HG02798 (cell line): ENCODE results near the gene SLC38A9.
A peak's percentile ranks its signal among the peaks of the same experiment; 100 is the strongest.
"Not testable (repeated sequence)": the region's sequence is repeated elsewhere in the genome, so short reads cannot be mapped to it uniquely, and the experiment has no call there.

ENCODE experiments used
- ATAC-seq: cut with Tn5 transposase; IDR thresholded peaks from one replicate; pipeline ENCODE4 v1.9.1; 2021; ENCODE audit warnings: mild to moderate bottlenecking; ENCODE audit not compliant: unreplicated experiment, poor library complexity

The SLC38A9 gene, protein sequence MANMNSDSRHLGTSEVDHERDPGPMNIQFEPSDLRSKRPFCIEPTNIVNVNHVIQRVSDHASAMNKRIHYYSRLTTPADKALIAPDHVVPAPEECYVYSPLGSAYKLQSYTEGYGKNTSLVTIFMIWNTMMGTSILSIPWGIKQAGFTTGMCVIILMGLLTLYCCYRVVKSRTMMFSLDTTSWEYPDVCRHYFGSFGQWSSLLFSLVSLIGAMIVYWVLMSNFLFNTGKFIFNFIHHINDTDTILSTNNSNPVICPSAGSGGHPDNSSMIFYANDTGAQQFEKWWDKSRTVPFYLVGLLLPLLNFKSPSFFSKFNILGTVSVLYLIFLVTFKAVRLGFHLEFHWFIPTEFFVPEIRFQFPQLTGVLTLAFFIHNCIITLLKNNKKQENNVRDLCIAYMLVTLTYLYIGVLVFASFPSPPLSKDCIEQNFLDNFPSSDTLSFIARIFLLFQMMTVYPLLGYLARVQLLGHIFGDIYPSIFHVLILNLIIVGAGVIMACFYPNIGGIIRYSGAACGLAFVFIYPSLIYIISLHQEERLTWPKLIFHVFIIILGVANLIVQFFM

DNA sequence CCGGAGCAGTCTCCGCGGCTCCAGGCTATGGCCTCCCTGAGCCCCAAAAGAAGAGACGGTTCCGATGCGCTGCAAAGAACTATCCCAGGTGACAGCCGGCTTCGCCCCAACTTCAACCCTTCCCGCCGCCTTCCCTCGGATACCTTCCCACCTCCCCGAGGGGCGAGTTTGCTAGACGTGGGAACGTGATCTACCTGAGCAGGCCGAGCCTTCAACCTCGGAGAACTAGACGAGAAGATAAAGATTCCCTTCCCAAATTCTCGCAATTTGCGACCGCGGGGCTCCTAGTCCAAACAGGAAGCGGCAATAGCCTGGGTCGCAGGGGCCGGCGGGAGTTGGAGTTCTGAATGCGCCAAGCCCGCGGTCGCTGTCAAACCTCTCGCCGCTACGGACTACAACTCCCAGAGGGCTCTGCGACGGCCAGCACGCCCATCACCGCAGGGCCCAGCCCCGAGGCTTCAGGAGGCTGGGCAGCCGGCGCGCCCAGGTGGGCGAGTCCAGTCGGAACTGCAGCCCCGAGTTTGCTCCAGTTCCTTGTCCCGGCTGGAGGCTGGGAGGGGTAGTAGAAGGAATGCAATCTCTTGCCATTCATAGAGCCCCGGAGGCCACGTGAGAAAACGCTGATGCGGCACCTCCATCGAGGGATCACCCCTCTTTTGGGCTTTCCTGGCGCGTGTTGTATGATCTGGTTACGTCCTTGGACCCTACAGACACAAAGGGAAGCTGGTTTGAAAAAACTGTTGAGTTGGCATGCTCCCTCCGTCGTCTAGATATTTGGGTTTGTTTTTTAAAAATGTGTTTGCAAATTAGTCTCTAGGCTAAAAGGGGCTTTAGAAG lies at the start of gene SLC38A9:
Gene SLC38A9 (minus strand): TSS at position 302 of the 837 bp plus-strand sequence. CDS start 14,366 bp downstream, outside the sequence.
- ATAC-seq: peak; percentile 100

DNA sequence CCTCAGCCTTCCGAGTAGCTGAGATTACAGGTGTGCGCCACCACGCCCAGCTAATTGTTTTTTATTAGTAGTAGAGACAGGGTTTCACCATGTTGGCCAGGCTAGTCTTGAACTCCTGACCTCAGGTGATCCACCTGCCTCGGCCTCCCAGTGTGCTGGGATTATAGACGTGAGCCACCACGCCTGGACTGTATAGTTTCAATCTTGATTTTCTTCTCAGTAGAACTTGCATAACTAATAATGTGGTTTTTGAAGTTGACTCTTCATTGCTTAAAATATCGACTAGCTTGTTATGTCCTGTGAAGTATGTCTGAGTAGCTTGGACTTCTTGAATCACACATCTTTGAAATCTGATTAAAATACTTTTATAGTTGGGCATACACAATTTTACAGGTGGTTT lies 49.6 kb upstream of the SLC38A9 start:
- not testable (repeated sequence) for ATAC-seq

DNA sequence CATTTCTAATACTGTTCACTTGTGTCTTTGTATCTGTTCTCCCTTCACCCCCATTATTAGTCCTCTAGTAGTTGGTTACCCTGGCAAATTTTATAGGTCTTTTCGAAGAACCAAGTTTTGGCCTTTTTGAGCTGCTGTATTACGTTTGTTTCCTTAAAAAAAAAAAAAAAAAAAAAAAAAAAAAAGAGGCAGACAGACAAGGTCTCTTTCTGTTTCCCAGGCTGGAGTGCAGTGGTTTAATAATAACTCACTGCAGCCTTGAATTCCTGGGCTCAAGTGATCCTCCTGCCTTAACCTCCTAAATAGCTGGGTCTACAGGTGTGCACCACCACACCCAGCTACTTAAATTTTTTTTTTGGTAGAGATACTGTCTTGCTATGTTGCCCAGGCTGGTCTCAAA lies 46.6 kb upstream of the SLC38A9 start:
- no peak for ATAC-seq

DNA sequence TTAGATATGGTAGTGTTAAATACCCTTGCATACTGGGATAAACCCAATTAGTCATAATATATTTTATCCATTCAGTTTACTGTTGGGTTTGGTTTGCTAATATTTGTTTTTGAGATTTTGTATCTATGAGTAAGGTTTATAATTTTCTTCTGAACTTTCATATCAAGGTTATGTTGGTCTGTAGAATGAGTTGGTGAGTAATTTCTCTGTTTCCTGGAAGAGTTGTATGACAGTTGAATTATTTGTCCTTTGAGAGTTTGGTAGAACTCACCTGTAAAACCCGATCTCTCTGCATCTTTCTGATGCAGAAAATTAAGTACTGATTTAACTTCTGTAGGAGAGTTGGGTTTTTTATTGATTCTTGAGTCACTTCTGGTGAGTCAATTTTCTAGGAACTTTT lies 46.1 kb upstream of the SLC38A9 start:
- no peak for ATAC-seq

DNA sequence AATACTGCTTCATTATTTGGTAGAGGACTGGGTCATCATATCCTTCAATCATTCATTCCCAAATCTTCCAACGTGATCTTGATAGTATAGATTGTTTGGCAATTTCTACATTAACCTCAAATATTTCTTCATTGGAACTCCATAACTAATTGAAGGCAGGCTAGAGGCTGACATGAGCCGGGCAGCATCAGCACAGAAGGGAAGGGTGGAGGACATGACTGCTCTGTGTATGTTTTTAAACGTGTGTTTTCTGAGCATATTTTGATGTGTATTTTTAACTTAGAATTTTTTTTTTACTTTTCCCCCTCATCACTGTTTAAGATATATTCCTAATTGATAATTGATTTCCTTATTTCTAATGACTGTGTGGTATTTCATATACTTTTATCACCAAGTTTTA lies 38.4 kb upstream of the SLC38A9 start:
- ATAC-seq: no peak

DNA sequence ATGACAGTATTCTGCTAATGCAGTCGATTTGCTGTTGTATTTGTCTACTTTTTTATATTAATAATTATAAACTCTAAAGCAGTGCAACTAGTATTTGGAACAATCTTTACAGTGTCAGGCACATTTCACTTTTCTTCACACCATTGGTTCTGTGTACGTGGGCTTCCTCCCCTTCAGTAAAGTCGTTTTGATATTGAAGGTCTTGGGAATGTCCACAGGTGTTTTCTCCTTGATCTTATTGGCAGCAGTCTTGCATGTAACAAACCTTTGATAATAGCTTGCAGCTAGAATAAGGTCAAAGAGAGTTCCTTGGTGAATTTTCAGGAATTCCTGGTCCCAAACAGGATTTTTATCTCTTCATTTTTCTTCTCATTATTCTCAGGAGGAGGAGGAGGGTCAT lies 37.9 kb upstream of the SLC38A9 start:
- ATAC-seq: no peak

DNA sequence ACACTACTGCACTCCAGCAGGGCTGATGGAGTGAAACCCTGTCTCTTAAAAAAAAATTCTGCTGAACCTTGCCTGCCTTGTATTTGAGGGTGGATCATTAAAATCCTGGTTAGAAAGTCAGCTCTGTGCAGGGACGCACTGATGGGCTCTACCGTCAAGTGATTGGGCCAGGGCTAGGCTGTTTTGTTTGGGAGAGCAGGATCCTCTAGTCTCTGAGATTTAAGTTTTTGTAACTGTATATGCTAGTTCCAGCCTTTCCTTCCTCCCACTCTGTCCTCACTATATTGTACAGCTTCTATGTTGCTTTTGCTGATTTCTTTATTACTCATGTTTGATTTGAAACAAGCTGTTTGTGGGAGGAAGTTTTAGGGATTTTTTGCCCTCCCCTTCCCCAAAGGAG lies 37.3 kb upstream of the SLC38A9 start:
- no peak for ATAC-seq

DNA sequence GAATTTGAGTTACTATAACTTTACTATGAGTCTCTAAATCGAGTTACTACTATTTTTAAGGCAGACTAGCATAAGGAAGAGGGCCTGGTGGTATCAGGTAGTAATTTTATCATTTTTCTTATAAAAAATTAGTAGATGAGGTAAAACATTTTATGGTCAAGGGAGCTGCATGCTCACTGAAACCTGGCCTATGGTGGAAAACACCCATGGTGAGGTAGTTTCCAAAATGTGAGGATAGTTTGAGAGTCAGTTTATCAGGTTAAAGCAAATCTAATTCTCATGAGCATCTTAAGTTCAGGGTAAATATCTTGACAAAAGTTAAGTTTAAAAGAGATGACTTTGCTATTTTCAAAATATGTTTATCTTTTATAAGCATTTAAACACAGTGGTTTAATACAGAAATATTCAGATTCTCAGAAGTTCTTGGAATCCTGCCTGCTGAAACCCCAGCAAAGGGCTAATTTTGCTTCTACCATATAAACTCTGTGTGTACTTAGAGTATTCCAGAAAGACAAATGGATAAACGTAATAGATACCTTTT lies 35.7 kb upstream of the SLC38A9 start:
- ATAC-seq: no peak

DNA sequence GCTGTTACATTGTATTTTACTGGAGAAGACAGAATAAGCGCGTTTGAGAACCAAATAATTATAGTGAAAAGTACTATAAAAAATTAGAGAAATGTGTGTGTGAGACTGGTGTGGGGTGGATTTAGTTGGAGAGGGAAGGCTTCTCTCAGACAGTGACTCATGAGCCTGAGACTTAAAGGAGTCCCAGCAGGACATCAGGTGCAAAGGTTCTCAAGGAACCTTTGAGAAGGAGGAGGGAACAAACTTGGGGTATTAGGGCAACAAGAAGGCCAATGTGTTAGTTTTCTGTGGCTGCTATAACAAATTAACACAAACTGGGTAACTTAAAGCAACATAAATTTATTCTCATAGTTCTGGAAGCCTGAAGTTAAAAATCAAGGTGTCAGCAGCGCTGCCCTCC lies 30.7 kb upstream of the SLC38A9 start:
- ATAC-seq: no peak

DNA sequence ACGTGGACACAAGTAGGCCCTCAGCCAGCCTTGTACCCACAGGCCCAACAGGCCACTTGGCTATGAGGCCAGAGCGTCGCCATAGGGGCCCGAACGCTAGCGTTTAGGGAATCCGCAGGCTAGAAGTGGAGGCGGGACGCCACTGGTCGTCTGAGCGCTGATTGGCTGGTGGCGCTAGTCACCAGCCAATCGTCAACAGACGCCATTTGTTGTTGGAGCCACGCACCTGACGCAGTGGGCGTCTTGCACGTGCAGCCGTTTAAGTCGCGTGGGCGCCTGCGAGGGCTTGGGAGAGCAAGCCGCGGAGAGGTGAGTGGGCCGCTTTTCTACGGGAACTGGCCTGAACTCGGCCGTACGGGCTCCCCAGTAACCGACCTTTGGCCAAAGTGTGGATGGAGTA lies 25.7 kb upstream of the SLC38A9 start, which contains the start of gene DDX4:
Gene DDX4 (plus strand): TSS at position 269 of the 400 bp plus-strand sequence. CDS start 903 bp downstream, outside the sequence.
- no peak for ATAC-seq

DNA sequence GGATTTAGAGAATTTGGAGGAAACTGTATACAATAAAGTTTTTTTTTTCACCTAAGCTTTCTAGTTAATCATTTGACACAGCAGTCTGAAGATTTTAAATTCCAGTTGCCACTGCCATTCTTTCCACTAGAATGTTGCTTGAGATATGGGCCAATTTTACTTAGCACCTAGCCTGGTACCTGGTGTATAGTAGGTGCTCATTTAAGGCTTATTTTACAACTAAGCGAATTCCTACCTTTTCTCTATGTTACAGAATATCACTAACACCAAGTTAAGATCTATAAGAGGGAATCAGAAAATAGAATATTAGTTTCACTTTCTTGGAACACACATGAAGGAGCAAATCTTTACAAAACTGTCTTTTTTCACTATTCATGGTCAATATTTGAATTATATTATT lies 22.5 kb upstream of the SLC38A9 start:
- no peak for ATAC-seq

DNA sequence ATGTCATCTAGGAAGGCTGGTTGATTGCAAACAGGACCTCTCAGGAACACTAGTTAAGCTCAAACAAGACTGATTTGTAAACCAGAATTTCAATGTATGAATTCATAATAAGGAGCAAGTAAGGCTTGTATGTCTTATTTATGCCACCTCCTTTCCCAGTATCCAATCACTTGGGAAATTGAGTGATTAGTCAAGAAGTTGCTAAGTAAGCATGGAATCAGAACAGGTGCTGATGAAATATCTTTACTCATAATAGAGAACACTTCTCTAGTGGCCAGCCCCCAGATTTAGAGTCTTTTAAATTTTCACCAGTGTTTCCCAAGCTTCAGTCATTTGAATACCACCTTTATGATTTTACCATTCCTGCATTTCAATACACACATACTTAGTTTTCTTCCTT lies 20.5 kb upstream of the SLC38A9 start:
- ATAC-seq: no peak

DNA sequence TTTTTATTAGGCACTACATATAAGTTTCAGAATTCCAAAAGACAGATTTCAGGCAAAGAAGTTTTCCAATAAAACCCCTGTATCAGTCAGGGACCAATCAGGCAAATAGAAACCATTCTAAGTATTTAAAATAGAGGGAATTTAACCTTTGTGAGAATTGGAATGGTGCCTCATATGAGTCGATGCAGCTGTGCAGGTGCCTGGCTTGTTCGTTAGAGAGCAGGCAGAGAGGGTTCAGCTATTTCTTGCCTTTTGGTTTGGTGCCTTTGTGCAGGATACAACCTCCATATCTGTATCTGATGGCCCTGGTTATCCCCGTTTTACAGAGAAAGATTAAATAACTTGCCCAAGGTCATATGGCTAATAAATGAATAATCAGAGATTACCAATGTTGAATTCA lies 19.7 kb upstream of the SLC38A9 start:
- ATAC-seq: no peak

DNA sequence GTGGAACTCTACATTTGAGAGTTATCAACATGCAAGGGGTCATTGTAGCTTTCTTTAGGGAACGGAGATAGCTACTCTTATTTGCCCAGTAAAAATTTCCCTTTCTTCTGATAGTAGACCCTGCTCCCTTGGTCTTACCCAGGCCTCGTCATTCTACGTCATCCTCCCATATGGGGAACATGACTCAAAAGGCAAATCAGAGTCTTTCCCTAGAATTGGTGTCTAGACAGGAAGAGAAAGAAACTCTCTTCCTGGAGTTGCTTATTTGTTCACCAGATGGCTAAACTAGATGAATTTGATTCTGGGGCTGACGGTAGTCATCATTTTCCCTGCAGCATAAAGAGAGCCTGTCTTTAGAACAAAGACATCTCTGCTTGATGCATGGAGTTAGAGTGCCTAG lies 12.2 kb upstream of the SLC38A9 start:
- no peak for ATAC-seq

DNA sequence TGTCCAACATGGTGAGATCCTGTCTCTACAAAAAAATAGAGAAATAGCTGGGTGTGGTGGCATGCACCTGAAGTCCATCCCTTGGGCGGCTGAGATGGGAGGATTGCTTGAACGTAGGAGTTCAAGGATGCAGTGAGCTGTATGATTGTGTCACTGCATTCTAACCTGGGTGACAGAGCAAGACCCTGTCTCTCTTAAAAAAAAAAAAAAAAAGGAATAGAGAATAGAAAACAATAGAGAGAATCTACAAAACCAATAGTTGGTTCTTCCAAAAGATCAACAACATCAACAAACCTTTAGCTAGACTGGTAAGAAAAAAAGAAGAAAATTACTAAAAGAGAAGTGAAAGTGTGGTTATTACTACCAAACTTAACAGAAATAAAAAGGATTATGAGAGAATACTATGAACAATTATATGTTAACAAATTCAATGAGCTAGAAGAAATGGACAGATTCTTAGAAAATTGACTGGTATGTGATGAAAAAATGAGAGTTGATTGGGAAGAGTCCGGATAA lies 8.1 kb upstream of the SLC38A9 start:
- ATAC-seq: no peak

DNA sequence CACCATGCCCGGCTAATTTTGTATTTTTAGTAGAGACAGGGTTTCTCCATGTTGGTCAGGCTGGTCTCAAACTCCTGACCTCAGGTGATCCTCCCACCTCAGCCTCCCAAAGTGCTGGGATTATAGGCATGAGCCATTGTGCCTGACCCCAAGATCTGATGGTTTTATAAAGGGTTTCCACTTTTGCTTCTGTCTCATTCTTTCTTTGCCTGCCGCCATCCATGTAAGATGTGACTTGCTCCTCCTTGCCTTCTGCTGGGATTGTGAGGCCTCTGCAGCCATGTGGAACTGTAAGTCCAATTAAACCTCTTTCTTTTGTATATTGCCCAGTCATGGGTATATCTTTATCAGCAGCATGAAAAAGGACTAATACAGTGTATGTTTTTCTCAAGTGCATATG lies 6.9 kb upstream of the SLC38A9 start:
- ATAC-seq: not testable (repeated sequence)

DNA sequence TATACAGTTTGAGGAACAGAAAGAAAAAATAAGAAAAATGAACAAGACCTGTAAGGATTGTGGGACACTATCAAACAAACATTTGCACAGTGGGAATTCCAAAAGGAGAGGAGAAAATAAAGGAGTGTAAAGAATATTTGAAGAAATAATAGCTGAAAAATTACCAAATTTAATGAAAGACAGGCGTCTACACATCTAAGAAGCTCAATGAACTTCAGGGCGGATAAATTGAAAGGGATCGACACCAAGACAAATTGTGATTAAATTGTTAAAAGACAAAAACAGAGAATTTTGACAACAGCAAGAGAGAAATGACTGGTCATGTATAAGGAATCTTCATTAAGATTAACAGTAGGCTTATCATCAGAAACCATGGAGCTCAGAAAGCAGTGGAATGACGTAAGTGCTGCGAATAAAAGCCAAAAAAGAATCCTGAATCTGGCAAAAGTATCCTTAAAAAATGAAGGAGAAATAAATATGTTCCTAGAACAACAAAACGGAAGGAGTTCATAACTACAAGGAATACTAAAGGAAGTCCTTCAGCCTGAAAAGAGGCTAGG lies 3.5 kb upstream of the SLC38A9 start:
- no peak for ATAC-seq

DNA sequence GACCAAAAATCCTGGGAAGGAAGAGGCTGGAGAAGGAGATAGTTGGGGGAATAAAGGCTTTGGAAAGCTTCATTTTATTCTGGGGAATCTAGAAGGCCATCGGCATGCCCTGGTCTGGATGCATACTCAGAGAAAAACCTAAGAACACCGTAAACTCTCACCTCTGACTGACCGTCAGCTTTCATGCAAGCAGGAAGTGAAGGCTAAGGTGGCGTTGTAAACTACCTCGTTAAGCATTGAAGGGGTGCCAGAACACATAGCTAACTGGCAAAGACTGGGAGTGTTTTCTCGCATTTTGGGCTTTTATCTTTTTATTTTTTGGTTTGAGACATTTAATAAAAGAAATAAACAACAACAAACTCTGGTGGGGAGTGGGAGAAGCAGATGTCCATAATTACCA lies 2.6 kb upstream of the SLC38A9 start:
- ATAC-seq: no peak

DNA sequence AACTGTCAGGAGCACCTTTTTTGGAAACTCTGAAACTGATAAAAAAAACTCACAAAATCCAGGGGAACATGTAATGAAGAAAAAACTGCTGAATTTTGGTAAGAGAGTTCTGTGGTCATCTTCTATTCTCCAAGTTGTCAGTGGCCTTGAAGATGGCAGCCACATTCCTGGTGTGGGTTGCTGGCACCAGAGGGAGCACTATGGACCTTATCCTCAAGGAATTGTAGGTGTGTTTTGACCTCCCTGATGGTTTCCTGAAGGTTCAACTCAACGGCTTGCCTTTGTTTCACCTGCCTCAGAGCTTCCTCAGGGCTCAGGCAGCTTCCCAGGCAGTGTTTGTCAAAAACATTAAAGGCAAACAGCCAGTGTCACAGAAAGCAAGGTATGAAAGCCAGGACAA lies 2.2 kb upstream of the SLC38A9 start:
- no peak for ATAC-seq

DNA sequence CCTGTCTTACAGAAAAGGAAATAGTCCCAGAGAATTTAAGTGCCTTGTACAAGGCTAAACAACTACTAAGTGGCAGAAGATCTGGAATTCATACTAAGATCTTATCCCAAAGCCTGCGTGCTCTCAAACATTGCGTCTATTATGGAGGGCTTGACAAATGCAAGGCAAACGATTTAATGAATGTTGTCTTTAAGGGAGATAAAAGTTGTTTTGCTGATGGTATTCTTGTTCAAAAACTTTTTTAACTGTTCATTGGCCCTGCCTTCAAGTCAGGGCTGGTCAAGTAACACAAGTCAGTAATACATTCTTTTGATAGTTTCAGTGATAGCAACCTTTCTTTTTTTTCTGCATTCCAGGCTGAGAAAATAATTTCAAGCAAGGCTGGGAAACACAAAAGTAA lies 1.7 kb upstream of the SLC38A9 start:
- ATAC-seq: no peak
